Measurements from ENCODE around the gene GDPD5. TPM values are rescaled to one million over a fixed set of nuclear protein-coding genes. Genes with fewer than 3 reads are reported as not detected.
A peak's percentile ranks its signal among the peaks of the same experiment; 100 is the strongest.

GDPD5 gene
- total RNA-seq, 1 experiment from 2014 or later, result 12.2 TPM

DNA sequence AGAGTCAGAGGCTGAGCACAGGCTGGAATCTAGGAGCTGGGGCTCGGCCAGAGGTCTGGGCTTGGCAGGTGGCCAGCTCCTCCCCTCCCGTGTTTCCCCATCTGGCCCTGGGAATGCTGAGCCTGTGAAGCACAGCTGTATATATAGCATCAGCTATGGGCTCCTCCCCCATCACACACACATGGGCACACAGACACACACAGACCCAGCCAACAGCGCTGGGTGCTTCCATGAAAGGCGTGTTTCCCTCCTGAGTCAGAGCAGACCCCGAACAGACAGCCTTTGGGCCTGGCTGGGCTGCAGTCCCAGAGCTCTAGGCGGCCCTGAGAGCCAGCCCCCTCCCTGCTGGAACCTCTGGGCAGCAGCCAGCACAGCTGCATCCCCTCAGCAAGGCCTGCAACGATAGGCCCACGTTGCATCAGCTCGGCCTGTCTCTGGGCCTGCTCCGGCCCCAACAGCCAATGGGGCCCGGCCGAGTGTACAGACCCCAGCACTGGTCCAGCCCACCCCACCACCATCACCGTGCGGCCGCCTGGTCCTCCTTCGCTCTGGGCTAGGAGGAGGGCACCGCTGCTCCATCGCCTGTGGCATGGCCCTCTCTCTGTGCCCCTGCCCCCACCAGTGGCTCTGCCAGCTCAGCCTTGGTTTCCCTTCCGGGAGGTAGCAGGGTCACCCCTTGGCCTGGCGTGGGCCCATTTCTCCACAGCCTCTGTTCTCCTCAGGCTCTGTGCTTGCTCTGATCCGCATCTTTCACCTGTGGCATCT lies 28.7 kb upstream of the GDPD5 start (continued):
- TF ChIP-seq, protein P1, sequence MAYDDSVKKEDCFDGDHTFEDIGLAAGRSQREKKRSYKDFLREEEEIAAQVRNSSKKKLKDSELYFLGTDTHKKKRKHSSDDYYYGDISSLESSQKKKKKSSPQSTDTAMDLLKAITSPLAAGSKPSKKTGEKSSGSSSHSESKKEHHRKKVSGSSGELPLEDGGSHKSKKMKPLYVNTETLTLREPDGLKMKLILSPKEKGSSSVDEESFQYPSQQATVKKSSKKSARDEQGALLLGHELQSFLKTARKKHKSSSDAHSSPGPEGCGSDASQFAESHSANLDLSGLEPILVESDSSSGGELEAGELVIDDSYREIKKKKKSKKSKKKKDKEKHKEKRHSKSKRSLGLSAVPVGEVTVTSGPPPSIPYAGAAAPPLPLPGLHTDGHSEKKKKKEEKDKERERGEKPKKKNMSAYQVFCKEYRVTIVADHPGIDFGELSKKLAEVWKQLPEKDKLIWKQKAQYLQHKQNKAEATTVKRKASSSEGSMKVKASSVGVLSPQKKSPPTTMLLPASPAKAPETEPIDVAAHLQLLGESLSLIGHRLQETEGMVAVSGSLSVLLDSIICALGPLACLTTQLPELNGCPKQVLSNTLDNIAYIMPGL (CRISPR knock-in tag; IDR thresholded peaks at IDR 0.05), result no peak

DNA sequence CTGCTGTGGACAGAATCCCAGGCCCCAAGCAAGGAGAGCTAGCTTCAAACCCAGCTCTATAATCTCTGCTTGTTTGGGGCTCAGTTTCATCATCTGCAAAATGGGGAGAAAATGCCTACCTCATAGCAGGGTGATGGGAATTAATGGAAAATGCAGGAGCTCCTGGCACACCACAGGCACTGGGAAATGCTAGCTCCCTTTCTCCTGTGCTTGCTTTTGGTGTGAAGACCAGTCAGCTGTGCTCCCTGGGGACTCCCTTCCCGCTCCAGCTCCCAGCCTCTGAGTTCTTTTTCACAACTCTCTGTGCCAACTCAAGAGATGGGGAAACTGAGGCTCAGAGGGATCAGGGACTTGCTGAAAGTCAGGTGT lies 28.1 kb upstream of the GDPD5 start:
- Mint-ChIP-seq H3K4me3 (no peak overlapping the region), H3K9me3 (peaks cover 5% of the 10 kb centered on the region), H3K36me3 (no peaks in the 10 kb centered on the region; the same call in 1 of the 2 replicates), H3K27me3 (ENCODE audit: low read depth) (peaks cover 6% of the 10 kb centered on the region; the same call in 1 of the 2 replicates), H3K4me1 (peaks cover 43% of the 10 kb centered on the region), H3K27ac (peak overlapping the region; percentile 96)
- ChIA-PET CTCF (interaction anchor here (0.8 to 3.2 kb wide), 18 partner anchors 10 to 349 kb away, joined by 3 to 69 read pairs (median 4); partner anchors contain the start of genes GDPD5 and SERPINH1), POLR2A (interaction anchor here (0.5 to 2.5 kb wide), 9 partner anchors 9 to 139 kb away, joined by 3 to 35 read pairs (median 4); no protein-coding TSS in a partner anchor)
- ATAC-seq, result no peak
- 0 out of 2 replicates have a peak, but pooled peaks have one; percentile 15 for TF ChIP-seq ZNF263 (CRISPR knock-in tag; IDR thresholded peaks at IDR 0.05; ENCODE audit: low read depth)
- TF ChIP-seq, protein P2, sequence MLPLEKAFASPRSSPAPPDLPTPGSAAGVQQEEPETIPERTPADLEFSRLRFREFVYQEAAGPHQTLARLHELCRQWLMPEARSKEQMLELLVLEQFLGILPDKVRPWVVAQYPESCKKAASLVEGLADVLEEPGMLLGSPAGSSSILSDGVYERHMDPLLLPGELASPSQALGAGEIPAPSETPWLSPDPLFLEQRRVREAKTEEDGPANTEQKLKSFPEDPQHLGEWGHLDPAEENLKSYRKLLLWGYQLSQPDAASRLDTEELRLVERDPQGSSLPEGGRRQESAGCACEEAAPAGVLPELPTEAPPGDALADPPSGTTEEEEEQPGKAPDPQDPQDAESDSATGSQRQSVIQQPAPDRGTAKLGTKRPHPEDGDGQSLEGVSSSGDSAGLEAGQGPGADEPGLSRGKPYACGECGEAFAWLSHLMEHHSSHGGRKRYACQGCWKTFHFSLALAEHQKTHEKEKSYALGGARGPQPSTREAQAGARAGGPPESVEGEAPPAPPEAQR (CRISPR knock-in tag; IDR thresholded peaks at IDR 0.05), result no peak
- TF ChIP-seq, protein P3, sequence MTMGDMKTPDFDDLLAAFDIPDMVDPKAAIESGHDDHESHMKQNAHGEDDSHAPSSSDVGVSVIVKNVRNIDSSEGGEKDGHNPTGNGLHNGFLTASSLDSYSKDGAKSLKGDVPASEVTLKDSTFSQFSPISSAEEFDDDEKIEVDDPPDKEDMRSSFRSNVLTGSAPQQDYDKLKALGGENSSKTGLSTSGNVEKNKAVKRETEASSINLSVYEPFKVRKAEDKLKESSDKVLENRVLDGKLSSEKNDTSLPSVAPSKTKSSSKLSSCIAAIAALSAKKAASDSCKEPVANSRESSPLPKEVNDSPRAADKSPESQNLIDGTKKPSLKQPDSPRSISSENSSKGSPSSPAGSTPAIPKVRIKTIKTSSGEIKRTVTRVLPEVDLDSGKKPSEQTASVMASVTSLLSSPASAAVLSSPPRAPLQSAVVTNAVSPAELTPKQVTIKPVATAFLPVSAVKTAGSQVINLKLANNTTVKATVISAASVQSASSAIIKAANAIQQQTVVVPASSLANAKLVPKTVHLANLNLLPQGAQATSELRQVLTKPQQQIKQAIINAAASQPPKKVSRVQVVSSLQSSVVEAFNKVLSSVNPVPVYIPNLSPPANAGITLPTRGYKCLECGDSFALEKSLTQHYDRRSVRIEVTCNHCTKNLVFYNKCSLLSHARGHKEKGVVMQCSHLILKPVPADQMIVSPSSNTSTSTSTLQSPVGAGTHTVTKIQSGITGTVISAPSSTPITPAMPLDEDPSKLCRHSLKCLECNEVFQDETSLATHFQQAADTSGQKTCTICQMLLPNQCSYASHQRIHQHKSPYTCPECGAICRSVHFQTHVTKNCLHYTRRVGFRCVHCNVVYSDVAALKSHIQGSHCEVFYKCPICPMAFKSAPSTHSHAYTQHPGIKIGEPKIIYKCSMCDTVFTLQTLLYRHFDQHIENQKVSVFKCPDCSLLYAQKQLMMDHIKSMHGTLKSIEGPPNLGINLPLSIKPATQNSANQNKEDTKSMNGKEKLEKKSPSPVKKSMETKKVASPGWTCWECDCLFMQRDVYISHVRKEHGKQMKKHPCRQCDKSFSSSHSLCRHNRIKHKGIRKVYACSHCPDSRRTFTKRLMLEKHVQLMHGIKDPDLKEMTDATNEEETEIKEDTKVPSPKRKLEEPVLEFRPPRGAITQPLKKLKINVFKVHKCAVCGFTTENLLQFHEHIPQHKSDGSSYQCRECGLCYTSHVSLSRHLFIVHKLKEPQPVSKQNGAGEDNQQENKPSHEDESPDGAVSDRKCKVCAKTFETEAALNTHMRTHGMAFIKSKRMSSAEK (CRISPR knock-in tag; IDR thresholded peaks at IDR 0.05; ENCODE audit: borderline replicate concordance), result 0 out of 2 replicates have a peak, but pooled peaks have one; percentile 32
- no peak for TF ChIP-seq TCF7 (CRISPR knock-in tag; IDR thresholded peaks at IDR 0.05; ENCODE audit: low read depth)
- TF ChIP-seq, protein P4, sequence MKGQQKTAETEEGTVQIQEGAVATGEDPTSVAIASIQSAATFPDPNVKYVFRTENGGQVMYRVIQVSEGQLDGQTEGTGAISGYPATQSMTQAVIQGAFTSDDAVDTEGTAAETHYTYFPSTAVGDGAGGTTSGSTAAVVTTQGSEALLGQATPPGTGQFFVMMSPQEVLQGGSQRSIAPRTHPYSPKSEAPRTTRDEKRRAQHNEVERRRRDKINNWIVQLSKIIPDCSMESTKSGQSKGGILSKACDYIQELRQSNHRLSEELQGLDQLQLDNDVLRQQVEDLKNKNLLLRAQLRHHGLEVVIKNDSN (CRISPR knock-in tag; IDR thresholded peaks at IDR 0.05), result no peak
- no peak for DNase-seq (ENCODE audit: low spot score)

DNA sequence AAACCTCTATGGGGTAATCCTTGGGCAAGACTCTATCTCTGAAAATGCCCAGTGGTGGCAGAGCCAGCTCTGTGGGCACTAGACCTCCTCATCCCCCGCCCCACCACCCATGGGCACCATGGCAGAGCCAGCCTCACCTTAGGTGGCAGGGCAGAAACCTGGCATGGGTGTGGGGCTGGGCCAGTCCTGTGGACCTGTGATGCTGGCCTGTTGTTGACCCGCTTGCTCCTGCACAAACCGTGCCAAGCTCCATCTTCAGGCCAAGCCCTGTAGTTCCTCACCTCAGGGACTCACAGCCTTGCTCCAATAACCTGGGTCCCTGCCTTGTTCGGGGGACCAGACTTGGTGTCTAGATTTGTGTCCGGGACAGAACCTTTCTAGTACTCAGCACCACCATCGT lies 27.4 kb upstream of the GDPD5 start:
- Mint-ChIP-seq H3K9me3 (peaks cover 5% of the 10 kb centered on the region), H3K4me1 (peaks cover 36% of the 10 kb centered on the region), H3K4me3 (no peak overlapping the region), H3K27ac (peak overlapping the region; percentile 60; the same call in 1 of the 2 replicates), H3K36me3 (no peaks in the 10 kb centered on the region; the same call in 1 of the 2 replicates), H3K27me3 (ENCODE audit: low read depth) (peaks cover 6% of the 10 kb centered on the region; the same call in 1 of the 2 replicates)
- DNase-seq (ENCODE audit: low spot score) (no peak), ATAC-seq (no peak)
- ChIA-PET POLR2A (interaction anchor here (1.1 to 2.5 kb wide), 4 partner anchors 10 to 21 kb away, joined by 3 to 35 read pairs (median 28); no protein-coding TSS in a partner anchor), CTCF (interaction anchor here (0.8 to 3.2 kb wide), 8 partner anchors 9 to 102 kb away, joined by 3 to 69 read pairs (median 10); partner anchors contain the start of genes GDPD5 and SERPINH1)
- TF ChIP-seq PRRX2 (CRISPR knock-in tag; IDR thresholded peaks at IDR 0.05), result no peak
- TF ChIP-seq, protein P5, sequence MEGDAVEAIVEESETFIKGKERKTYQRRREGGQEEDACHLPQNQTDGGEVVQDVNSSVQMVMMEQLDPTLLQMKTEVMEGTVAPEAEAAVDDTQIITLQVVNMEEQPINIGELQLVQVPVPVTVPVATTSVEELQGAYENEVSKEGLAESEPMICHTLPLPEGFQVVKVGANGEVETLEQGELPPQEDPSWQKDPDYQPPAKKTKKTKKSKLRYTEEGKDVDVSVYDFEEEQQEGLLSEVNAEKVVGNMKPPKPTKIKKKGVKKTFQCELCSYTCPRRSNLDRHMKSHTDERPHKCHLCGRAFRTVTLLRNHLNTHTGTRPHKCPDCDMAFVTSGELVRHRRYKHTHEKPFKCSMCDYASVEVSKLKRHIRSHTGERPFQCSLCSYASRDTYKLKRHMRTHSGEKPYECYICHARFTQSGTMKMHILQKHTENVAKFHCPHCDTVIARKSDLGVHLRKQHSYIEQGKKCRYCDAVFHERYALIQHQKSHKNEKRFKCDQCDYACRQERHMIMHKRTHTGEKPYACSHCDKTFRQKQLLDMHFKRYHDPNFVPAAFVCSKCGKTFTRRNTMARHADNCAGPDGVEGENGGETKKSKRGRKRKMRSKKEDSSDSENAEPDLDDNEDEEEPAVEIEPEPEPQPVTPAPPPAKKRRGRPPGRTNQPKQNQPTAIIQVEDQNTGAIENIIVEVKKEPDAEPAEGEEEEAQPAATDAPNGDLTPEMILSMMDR (IDR thresholded peaks at IDR 0.05), result no peak
- no peak for TF ChIP-seq GTF2I (CRISPR knock-in tag; conservative IDR thresholded peaks at IDR 0.05)
- peak; percentile 86; the same call in 1 of the 2 replicates for TF ChIP-seq ZNF121 (CRISPR knock-in tag; IDR thresholded peaks at IDR 0.05)
- TF ChIP-seq HMGA2 (CRISPR knock-in tag; IDR thresholded peaks at IDR 0.05), result no peak
- no peak for TF ChIP-seq NFE2L1 (CRISPR knock-in tag; IDR thresholded peaks at IDR 0.05)
- TF ChIP-seq, protein P6, sequence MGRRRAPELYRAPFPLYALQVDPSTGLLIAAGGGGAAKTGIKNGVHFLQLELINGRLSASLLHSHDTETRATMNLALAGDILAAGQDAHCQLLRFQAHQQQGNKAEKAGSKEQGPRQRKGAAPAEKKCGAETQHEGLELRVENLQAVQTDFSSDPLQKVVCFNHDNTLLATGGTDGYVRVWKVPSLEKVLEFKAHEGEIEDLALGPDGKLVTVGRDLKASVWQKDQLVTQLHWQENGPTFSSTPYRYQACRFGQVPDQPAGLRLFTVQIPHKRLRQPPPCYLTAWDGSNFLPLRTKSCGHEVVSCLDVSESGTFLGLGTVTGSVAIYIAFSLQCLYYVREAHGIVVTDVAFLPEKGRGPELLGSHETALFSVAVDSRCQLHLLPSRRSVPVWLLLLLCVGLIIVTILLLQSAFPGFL (CRISPR knock-in tag; IDR thresholded peaks at IDR 0.05; ENCODE audit: borderline replicate concordance), result no peak
- TF ChIP-seq, protein P1 (CRISPR knock-in tag; IDR thresholded peaks at IDR 0.05), result no peak
- TF ChIP-seq JAZF1 (CRISPR knock-in tag; IDR thresholded peaks at IDR 0.05), result no peak
- TF ChIP-seq, protein P7, sequence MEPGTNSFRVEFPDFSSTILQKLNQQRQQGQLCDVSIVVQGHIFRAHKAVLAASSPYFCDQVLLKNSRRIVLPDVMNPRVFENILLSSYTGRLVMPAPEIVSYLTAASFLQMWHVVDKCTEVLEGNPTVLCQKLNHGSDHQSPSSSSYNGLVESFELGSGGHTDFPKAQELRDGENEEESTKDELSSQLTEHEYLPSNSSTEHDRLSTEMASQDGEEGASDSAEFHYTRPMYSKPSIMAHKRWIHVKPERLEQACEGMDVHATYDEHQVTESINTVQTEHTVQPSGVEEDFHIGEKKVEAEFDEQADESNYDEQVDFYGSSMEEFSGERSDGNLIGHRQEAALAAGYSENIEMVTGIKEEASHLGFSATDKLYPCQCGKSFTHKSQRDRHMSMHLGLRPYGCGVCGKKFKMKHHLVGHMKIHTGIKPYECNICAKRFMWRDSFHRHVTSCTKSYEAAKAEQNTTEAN (CRISPR knock-in tag; IDR thresholded peaks at IDR 0.05), result no peak
- TF ChIP-seq SP1 (CRISPR knock-in tag; conservative IDR thresholded peaks at IDR 0.05), result no peak
